Mucosa of descending colon (tissue), 3 donors: ENCODE measurements around the gene TMED8. TPM values are rescaled to one million over a fixed set of nuclear protein-coding genes. Genes with fewer than 3 reads are reported as not detected.

ENCODE experiments used
- ATAC-seq: fragments of 200-7000 bp; cut with Tn5 transposase; one replicate; pipeline ENCODE4 v1.9.1; 2020; ENCODE audit warnings: mild to moderate bottlenecking, moderate library complexity
- DNase-seq, 3 donors: peaks; one replicate each; pipeline ENCODE4 v3.0.0-alpha.2; 2020
- H3K36me3 ChIP-seq: fragments of 200-600 bp; one replicate; pipeline ENCODE4 v1.8.0; 2021; ENCODE audit warnings: low read depth, mild to moderate bottlenecking
- H3K4me1 ChIP-seq: fragments of 200-600 bp; one replicate; pipeline ENCODE4 v1.8.0; 2021; ENCODE audit warnings: low read depth, mild to moderate bottlenecking
- H3K4me3 ChIP-seq: fragments of 200-600 bp; one replicate; pipeline ENCODE4 v1.8.0; 2021; ENCODE audit warnings: mild to moderate bottlenecking
- H3K9me3 ChIP-seq: fragments of 200-600 bp; one replicate; pipeline ENCODE4 v1.8.0; 2021; ENCODE audit warnings: mild to moderate bottlenecking
- intact Hi-C, 2 donors: fragments of 100-400 bp; cut with DNase I in 1 of 2; cut with micrococcal nuclease in 1 of 2; formaldehyde crosslinking; loops; one replicate each; pipeline versions ENCODE4 v1.11.0 to v1.11.1; 2022; cut with DNase I, micrococcal nuclease
- total RNA-seq, 3 donors: library from RNA; stranded (reverse); fragmentation: NEBNext Ultra II Directional in 2 of 3; extraction: Animal tissue kit (Norgen Biotek cat#: 25700) in 2 of 3; gene quantifications; one replicate each; pipeline versions ENCODE4 v1.2.1 to v1.2.4, GENCODE V29; 2021 to 2023
- TF ChIP-seq, protein P1 (sequence below): fragments of 200-600 bp; IDR thresholded peaks from one replicate; pipeline ENCODE4 v1.8.0; 2022; ENCODE audit warnings: antibody characterized with exemption, mild to moderate bottlenecking
- donor health status: DM: no; HTN: no; CAD: no; lungs with moderate emphysema.
- donor health status: DM: no; HTN: no; CAD: no.
- donor health status: DM: no; HTN: yes; CAD: no.

Gene TMED8
- total RNA-seq, 3 donors from 2014 or later: 6.5 to 15.6 (median 7.7) TPM

DNA sequence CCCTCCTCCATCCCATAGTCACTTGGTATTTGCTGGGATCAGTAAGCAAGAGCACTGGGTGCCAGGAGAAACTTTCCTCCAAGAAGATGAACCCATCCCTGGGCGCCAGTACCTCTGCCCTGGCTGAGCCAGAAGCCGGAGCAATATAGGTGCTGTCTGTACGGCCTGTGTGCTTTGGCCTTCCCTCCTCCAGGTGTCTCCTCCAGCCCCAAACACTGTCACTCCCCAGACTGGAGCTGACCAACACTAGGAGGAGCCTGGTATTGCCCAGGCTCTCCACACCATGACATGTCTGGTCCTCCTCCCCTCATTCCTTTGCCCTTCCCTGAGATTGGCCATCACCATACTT is 51.2 kb downstream of the TMED8 start:
- H3K9me3 ChIP-seq: no peaks in the 10 kb centered on the region
- H3K4me1 ChIP-seq: no peaks in the 10 kb centered on the region
- ATAC-seq (no peak), DNase-seq (no peak)
- intact Hi-C loops: no loop called here
- TF ChIP-seq, protein P1, sequence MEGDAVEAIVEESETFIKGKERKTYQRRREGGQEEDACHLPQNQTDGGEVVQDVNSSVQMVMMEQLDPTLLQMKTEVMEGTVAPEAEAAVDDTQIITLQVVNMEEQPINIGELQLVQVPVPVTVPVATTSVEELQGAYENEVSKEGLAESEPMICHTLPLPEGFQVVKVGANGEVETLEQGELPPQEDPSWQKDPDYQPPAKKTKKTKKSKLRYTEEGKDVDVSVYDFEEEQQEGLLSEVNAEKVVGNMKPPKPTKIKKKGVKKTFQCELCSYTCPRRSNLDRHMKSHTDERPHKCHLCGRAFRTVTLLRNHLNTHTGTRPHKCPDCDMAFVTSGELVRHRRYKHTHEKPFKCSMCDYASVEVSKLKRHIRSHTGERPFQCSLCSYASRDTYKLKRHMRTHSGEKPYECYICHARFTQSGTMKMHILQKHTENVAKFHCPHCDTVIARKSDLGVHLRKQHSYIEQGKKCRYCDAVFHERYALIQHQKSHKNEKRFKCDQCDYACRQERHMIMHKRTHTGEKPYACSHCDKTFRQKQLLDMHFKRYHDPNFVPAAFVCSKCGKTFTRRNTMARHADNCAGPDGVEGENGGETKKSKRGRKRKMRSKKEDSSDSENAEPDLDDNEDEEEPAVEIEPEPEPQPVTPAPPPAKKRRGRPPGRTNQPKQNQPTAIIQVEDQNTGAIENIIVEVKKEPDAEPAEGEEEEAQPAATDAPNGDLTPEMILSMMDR: no peak
- no peaks in the 10 kb centered on the region for H3K36me3 ChIP-seq
- no peak overlapping the region for H3K4me3 ChIP-seq

GRCh38 chr14:77324816-77325745 is 51.8 kb downstream of the TMED8 start:
- Histone ChIP-seq H3K4me3 (no peak overlapping the region), H3K9me3 (no peaks in the 10 kb centered on the region), H3K4me1 (peaks cover 2% of the 10 kb centered on the region), H3K36me3 (no peaks in the 10 kb centered on the region)
- ATAC-seq: no peak
- no peak for DNase-seq
- intact Hi-C loops: no loop called here
- TF ChIP-seq, protein P1: no peak

DNA sequence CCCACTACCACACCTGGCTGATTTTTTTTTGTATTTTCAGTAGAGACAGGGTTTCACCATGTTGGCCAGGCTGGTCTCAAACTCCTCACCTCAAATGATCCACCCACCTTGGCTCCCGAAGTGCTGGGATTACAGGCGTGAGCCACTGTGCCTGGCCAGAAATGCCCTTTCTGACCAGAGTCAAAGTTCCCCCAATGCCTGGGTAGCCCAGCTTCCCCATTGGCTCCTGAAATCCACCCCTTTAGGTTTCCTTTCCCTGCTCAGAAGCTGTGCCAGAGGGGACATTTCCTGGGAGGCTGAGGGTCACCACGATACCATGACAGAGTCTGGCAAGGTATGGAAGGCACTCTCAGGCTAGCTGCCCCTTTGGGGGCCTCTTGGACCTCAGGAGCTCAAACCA is 52.6 kb downstream of the TMED8 start:
- Histone ChIP-seq H3K4me1 (peaks cover 10% of the 10 kb centered on the region), H3K9me3 (no peaks in the 10 kb centered on the region), H3K36me3 (no peaks in the 10 kb centered on the region), H3K4me3 (no peak overlapping the region)
- no peak for DNase-seq
- no peak for ATAC-seq
- intact Hi-C loops: no loop called here
- TF ChIP-seq, protein P1: no peak

GRCh38 chr14:77323571-77323970 is 53.3 kb downstream of the TMED8 start:
- TF ChIP-seq, protein P1: no peak
- ATAC-seq (no peak), DNase-seq (no peak)
- intact Hi-C loops: no loop called here
- Histone ChIP-seq H3K9me3 (no peaks in the 10 kb centered on the region), H3K36me3 (no peaks in the 10 kb centered on the region), H3K4me1 (peaks cover 10% of the 10 kb centered on the region), H3K4me3 (no peak overlapping the region)

DNA sequence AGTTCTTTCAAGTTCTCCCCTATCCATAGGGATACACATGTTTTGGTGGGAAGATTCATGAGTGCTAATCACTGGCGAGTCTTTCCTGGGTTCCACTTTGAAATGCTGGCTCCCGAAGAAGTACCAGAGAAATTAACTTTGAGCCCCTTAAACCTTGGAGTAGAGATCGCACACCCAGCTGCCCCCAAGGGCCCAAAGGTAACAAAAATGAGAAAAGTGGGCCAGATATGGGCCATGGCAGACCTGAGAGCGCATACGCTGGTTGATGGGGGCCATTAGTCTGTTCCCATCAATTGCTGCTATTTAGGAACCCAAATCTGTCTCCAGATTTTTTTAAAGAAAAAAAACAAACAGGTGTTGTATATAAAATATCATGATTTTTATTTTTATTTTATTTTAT is 53.9 kb downstream of the TMED8 start:
- Histone ChIP-seq H3K4me3 (no peak overlapping the region), H3K4me1 (peaks cover 10% of the 10 kb centered on the region), H3K36me3 (no peaks in the 10 kb centered on the region), H3K9me3 (no peaks in the 10 kb centered on the region)
- DNase-seq (no peak), ATAC-seq (no peak)
- intact Hi-C loops: no loop called here
- TF ChIP-seq, protein P1: no peak
